SK-N-SH treated with all-trans-retinoic acid at 6 μM for 48 hours (cell line): ENCODE data around the gene CNOT8.

ENCODE experiments used
- CREB5 ChIP-seq: fragments of 250-450 bp; sonication (Bioruptor Pico); IDR thresholded peaks from 2 replicates; pipeline ENCODE4 v1.5.1; 2020; ENCODE audit warnings: low read depth, mild to moderate bottlenecking, moderate library complexity
- CSDC2 ChIP-seq: fragments of 250-450 bp; sonication (Bioruptor Pico); IDR thresholded peaks from 2 replicates; pipeline ENCODE4 v1.5.0; 2020; ENCODE audit warnings: mild to moderate bottlenecking, moderate library complexity
- ZFP3 ChIP-seq: fragments of 250-450 bp; sonication (Bioruptor Pico); IDR thresholded peaks from 2 replicates; pipeline ENCODE4 v1.5.0; 2020; ENCODE audit warnings: mild to moderate bottlenecking, moderate library complexity
- ZNF8 ChIP-seq: fragments of 450-650 bp; formaldehyde crosslinking; IDR thresholded peaks from 2 replicates; pipeline ENCODE4 v1.5.0; 2020; ENCODE audit warnings: mild to moderate bottlenecking, moderate library complexity

Gene CNOT8

GRCh38 chr5:154923441-154924430 lies 65.3 kb downstream of the CNOT8 start (continued):
- TF ChIP-seq CREB5 (CRISPR knock-in tag) (no peak), CSDC2 (CRISPR knock-in tag) (no peak), ZNF8 (no peak), ZFP3 (no peak)
